GM20000 (cell line): ENCODE results near the gene ABHD6.
"Not testable (repeated sequence)": the region's sequence is repeated elsewhere in the genome, so short reads cannot be mapped to it uniquely, and the experiment has no call there.

Experiments used
- DNase-seq: peaks from one replicate; pipeline ENCODE4 v3.0.0; 2012; ENCODE audit warnings: low spot score
- TF ChIP-seq, protein P1 (sequence below): IDR thresholded peaks from 2 replicates; pipeline ENCODE4 v1.5.1; 2012; ENCODE audit warnings: mild to moderate bottlenecking, control low read depth; ENCODE audit errors: extremely low read depth, missing control alignments

The ABHD6 gene

DNA sequence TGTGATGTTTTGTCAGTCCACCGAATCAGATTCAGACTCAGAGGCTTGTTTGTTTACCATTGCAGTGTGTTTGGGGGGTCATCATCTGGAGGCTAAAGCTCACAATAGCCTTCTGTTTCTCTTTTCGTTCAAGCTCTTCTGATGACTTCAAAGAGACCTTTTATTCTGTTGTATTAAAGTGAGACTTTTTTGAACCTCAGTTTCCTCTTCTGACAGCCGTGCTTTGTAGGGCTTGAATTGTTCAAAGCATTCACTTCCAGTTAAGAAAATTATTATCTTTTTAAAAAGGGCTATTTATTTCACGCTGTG, 96.4 kb downstream of the ABHD6 start:
- TF ChIP-seq, protein P1, sequence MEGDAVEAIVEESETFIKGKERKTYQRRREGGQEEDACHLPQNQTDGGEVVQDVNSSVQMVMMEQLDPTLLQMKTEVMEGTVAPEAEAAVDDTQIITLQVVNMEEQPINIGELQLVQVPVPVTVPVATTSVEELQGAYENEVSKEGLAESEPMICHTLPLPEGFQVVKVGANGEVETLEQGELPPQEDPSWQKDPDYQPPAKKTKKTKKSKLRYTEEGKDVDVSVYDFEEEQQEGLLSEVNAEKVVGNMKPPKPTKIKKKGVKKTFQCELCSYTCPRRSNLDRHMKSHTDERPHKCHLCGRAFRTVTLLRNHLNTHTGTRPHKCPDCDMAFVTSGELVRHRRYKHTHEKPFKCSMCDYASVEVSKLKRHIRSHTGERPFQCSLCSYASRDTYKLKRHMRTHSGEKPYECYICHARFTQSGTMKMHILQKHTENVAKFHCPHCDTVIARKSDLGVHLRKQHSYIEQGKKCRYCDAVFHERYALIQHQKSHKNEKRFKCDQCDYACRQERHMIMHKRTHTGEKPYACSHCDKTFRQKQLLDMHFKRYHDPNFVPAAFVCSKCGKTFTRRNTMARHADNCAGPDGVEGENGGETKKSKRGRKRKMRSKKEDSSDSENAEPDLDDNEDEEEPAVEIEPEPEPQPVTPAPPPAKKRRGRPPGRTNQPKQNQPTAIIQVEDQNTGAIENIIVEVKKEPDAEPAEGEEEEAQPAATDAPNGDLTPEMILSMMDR: no peak
- no peak for DNase-seq

DNA sequence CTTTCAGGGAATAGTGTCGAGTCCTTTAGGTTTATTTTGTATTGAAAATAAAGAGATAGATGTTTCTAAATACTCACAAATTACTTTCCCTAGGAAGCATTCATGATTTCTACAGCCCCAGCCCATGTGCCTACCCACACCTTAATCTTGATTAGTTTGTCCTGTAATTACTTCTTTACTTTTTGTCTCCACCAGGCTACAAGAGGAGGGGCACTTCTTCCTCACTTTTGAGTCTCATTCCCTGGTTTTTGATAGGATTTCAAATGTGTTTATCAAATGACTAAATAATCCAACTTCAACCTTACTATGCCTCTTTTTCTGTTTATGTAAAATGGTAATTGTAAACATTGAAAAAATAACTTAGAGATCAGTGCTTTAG, 96.9 kb downstream of the ABHD6 start:
- TF ChIP-seq, protein P1: no peak
- DNase-seq: no peak

DNA sequence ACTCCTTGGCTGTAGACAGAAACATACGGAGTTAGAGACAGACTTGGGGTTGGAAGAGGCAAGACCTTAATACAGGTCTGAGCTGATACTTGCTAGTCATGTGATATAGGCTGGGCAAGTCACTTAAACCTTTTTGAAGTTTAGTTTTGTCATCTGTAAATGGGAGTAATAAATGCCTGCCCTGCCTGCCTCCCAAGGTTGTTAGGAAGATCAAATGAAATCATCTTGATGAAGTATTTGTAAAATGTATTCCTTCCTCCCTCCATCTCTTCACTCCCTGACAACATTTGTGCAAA, 98.0 kb downstream of the ABHD6 start:
- TF ChIP-seq, protein P1: no peak
- no peak for DNase-seq

DNA sequence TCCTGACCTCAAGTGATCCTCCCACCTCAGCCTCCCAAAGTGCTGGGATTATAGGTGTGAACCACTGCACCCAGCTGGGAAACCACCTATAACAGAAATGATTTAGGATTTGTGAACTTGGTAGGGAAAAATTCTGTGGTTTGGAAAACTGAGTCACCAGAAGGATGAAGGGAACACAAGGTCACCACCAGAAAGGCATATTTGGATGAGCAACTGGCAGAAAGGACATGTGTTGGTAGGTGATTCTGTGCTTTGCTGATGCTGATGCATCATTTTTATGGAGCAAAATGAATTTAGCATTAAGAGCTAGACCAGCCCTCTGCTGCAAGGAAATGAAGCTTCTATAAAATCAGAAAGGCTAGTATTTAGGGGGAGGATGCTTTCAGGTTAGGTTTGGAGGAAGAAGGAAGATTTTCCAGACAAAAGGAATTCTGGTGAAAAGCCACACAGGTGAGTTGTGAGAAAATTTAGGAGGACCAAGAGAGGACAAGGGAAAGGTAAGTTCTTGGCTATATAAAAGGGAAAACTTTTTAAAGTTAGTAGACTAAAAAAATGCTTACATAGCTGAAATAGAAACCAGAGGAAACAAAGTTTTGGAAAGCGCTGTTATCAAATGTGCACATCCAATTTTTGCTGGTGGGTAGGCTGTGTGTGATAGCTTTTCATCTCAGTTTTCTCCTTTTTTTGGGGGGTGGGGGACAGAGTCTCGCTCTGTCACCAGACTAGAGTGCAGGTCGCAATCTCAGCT, 98.7 kb downstream of the ABHD6 start:
- TF ChIP-seq, protein P1: no peak
- DNase-seq: no peak

DNA sequence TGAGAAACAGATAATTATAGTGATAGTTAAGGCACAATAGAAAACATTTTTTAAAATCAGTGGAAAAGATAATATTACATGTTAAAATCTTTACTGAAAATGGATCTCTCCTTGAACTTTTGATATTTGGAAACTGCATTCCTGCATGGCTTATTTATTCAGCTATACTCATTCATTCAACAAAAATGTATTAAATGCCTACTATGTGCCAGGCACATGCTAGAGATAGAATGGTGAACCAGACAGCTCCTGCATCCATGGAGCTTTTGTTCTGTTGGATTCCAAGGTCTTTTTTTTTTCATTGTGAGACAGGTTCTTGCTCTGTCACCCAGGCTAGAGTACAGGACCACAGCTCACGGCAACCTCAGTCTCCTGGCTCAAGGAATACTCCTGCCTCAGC, 99.6 kb downstream of the ABHD6 start:
- TF ChIP-seq, protein P1: no peak
- no peak for DNase-seq

DNA sequence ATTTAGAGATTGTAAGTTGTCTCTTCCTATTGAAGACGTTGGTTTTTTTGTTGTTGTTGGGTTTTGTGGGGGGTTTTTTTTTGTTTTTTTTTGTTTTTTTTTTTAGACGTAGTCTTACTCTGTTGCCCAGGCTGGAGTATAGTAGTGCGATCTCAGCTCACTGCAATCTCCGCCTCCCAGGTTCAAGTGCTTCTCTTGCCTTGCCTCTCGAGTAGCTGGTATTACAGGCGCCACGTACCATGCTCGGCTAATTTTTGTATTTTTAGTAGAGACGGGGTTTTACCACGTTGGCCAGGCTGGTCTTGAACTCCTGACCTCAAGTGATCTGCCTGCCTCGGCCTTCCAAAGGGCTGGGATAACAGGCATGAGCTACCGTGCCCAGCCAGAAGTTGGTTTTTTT, 101.6 kb downstream of the ABHD6 start:
- not testable (repeated sequence) for DNase-seq

DNA sequence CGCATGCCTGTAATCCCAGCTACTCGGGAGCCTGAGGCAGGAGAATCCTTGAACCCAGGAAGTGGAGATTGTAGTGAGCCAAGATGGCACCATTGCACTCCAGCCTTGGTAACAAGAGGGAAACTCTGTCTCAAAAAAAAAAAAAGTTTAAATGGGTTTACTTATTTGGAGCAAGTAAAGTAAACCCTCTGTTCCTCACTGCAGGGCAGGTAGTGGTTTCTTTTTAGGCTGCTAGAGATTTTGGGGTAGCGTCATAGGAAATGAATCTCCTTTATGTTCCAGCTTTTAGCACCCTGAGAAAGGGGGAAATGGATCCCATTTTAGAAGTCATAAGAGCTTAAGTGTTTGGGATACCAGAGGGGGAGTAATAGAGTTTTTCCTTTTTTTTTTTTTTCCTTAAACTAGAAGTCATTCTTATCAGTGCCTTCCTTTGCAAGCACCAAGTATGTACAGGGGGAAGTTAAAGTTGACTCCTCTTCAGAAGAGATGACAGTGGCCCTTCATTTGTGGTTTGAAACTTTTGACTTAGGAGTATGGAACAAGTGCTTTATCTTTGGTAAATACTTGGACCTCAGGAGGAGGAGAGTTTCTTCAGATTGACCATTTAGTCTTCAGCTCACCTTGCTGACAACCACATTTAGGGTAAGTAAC, 103.1 kb downstream of the ABHD6 start:
- DNase-seq: no peak

More for the DNA sequence above, 103.1 kb downstream of the ABHD6 start:
- TF ChIP-seq, protein P1: no peak
